ENCODE measurements around the gene ANO2. TPM values are rescaled to one million over a fixed set of nuclear protein-coding genes. Genes with fewer than 3 reads are reported as not detected.
A peak's percentile ranks its signal among the peaks of the same experiment; 100 is the strongest.

The ANO2 gene
- total RNA-seq, 1 experiment from 2014 or later = 0.68 TPM

DNA sequence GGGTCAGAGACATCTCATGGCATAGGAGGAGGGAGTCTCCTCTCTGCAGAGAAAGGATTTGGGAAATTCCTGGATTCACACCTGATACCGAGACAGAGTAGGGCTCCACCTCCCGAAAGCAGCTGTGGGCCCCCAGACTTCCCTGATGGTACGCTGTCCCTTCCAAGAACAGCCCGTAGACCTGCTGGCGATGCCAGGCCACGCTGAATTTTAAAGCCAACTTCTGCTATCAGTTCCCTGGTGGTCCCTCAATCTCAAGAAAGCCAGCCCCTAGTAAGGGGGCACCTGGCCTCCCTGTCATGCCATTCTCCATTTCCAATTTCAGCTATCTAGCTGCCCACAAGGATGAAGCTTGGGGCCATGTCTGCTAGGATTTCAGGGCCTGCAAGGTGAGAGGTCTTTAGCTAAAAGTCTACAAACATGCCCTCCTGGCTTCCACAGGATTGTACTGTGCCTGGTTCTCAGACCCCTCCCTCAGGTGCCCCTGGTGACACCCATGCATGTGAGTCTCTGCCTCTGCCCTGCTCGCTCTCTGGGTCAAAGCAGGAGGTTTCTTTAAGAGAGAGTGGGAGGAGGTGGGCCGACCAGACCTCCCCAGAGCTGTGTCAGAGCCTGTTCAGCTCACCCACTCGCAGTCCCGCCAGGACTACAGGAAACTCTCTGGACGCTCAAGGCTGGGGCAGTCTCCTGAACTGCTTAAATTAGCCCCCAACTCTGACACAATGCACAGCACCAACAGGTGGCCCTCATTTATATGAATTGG is 30.5 kb downstream of the ANO2 start:
- Histone ChIP-seq H3K4me3 (ENCODE audit: low read depth, low read length) (no peak overlapping the region), H3K9me3 (no peaks in the 10 kb centered on the region), H3K36me3 (ENCODE audit: control insufficient read depth, insufficient read depth, low read length) (no peaks in the 10 kb centered on the region; the same call in 1 of the 2 replicates), H3K27me3 (replicated peaks; ENCODE audit: control insufficient read depth, insufficient read depth, low read length) (peaks cover 7% of the 10 kb centered on the region), H3K4me1 (no peaks in the 10 kb centered on the region)
- BruUV-seq (replicated peaks) = no TSS peak
- no peak for DNase-seq
- CTCF ChIA-PET = no interaction called here
- Mint-ChIP-seq H3K27me3 (ENCODE audit: insufficient read depth, unreplicated experiment) (peaks cover 44% of the 10 kb centered on the region), H3K4me1 (ENCODE audit: low read depth, unreplicated experiment) (no peaks in the 10 kb centered on the region), H3K9me3 (ENCODE audit: unreplicated experiment) (no peaks in the 10 kb centered on the region), H3K36me3 (ENCODE audit: insufficient read depth, unreplicated experiment) (no peaks in the 10 kb centered on the region), H3K4me3 (ENCODE audit: unreplicated experiment) (no peak overlapping the region), H3K27ac (ENCODE audit: unreplicated experiment) (no peak overlapping the region)
- POLR2A ChIA-PET = no interaction called here
- intact Hi-C loops (cut with micrococcal nuclease; ENCODE audit: unreplicated experiment) = no loop called here
- TF ChIP-seq, protein P1, sequence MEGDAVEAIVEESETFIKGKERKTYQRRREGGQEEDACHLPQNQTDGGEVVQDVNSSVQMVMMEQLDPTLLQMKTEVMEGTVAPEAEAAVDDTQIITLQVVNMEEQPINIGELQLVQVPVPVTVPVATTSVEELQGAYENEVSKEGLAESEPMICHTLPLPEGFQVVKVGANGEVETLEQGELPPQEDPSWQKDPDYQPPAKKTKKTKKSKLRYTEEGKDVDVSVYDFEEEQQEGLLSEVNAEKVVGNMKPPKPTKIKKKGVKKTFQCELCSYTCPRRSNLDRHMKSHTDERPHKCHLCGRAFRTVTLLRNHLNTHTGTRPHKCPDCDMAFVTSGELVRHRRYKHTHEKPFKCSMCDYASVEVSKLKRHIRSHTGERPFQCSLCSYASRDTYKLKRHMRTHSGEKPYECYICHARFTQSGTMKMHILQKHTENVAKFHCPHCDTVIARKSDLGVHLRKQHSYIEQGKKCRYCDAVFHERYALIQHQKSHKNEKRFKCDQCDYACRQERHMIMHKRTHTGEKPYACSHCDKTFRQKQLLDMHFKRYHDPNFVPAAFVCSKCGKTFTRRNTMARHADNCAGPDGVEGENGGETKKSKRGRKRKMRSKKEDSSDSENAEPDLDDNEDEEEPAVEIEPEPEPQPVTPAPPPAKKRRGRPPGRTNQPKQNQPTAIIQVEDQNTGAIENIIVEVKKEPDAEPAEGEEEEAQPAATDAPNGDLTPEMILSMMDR (IDR thresholded peaks at IDR 0.05; ENCODE audit: insufficient read depth in 1 of 2, low read depth in 1 of 2, low read length in 1 of 2, severe bottlenecking in 1 of 2, unreplicated experiment in 1 of 2) = no peak

DNA sequence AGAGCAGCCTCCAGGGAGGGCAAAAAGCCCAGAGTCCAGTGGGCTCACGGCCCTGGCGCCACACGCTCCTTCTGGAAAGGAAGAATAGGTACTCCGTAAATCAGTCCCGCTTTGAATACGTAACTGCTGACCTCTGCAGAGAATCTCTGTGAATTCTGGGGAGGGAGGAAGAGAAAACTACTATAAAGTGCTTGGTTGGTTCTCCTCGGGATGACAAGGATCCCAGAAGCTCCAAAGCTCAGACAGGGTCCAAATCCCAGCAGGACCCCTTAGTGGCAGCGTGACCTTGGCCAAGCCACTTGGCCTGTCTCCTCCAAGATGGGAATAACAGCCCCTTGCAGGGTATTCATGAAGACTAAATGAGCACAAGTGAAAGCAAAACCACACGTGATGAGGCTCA is 31.7 kb downstream of the ANO2 start:
- H3K4me1 Mint-ChIP-seq (ENCODE audit: low read depth, unreplicated experiment) = no peaks in the 10 kb centered on the region
- H3K27me3 Mint-ChIP-seq (ENCODE audit: insufficient read depth, unreplicated experiment) = peaks cover 46% of the 10 kb centered on the region
- Histone ChIP-seq H3K9me3 (no peaks in the 10 kb centered on the region), H3K36me3 (ENCODE audit: control insufficient read depth, insufficient read depth, low read length) (no peaks in the 10 kb centered on the region; the same call in 1 of the 2 replicates), H3K4me3 (ENCODE audit: low read depth, low read length) (no peak overlapping the region), H3K27me3 (replicated peaks; ENCODE audit: control insufficient read depth, insufficient read depth, low read length) (peaks cover 7% of the 10 kb centered on the region), H3K4me1 (no peaks in the 10 kb centered on the region)
- POLR2A ChIA-PET = no interaction called here
- H3K36me3 Mint-ChIP-seq (ENCODE audit: insufficient read depth, unreplicated experiment) = no peaks in the 10 kb centered on the region
- CTCF ChIA-PET = no interaction called here
- no peak for DNase-seq
- intact Hi-C loops (cut with micrococcal nuclease; ENCODE audit: unreplicated experiment) = no loop called here
- no peaks in the 10 kb centered on the region for H3K9me3 Mint-ChIP-seq (ENCODE audit: unreplicated experiment)
- BruUV-seq (replicated peaks) = no TSS peak
- TF ChIP-seq, protein P1 (IDR thresholded peaks at IDR 0.05; ENCODE audit: insufficient read depth in 1 of 2, low read depth in 1 of 2, low read length in 1 of 2, severe bottlenecking in 1 of 2, unreplicated experiment in 1 of 2) = no peak
- no peak overlapping the region for H3K4me3 Mint-ChIP-seq (ENCODE audit: unreplicated experiment)
- no peak overlapping the region for H3K27ac Mint-ChIP-seq (ENCODE audit: unreplicated experiment)

- peaks cover 49% of the 10 kb centered on the region for H3K27me3 Mint-ChIP-seq (ENCODE audit: insufficient read depth, unreplicated experiment)
- CTCF ChIA-PET = no interaction called here
- no peak overlapping the region for H3K27ac Mint-ChIP-seq (ENCODE audit: unreplicated experiment)
- BruUV-seq (replicated peaks) = no TSS peak
- no peaks in the 10 kb centered on the region for H3K4me1 ChIP-seq
- no peak overlapping the region for H3K4me3 ChIP-seq (ENCODE audit: low read depth, low read length)
- intact Hi-C loops (cut with micrococcal nuclease; ENCODE audit: unreplicated experiment) = no loop called here
- TF ChIP-seq, protein P1 (IDR thresholded peaks at IDR 0.05; ENCODE audit: insufficient read depth in 1 of 2, low read depth in 1 of 2, low read length in 1 of 2, severe bottlenecking in 1 of 2, unreplicated experiment in 1 of 2) = peak; percentile 40 to 48
- peak in 1 of 2 experiments; percentile 41 for DNase-seq
- no peaks in the 10 kb centered on the region; the same call in 1 of the 2 replicates for H3K36me3 ChIP-seq (ENCODE audit: control insufficient read depth, insufficient read depth, low read length)
- H3K27me3 ChIP-seq (replicated peaks; ENCODE audit: control insufficient read depth, insufficient read depth, low read length) = peaks cover 7% of the 10 kb centered on the region
- H3K36me3 Mint-ChIP-seq (ENCODE audit: insufficient read depth, unreplicated experiment) = no peaks in the 10 kb centered on the region
- POLR2A ChIA-PET = no interaction called here
- no peak overlapping the region for H3K4me3 Mint-ChIP-seq (ENCODE audit: unreplicated experiment)
- no peaks in the 10 kb centered on the region for H3K9me3 ChIP-seq
- no peaks in the 10 kb centered on the region for H3K9me3 Mint-ChIP-seq (ENCODE audit: unreplicated experiment)
- no peaks in the 10 kb centered on the region for H3K4me1 Mint-ChIP-seq (ENCODE audit: low read depth, unreplicated experiment)
These were observed 32.4 kb downstream of the ANO2 start for GRCh38 chr12:5912437-5913334.
